ENCODE data around the gene TMTC4.
A peak's percentile ranks its signal among the peaks of the same experiment; 100 is the strongest.
"Not testable (repeated sequence)": the region's sequence is repeated elsewhere in the genome, so short reads cannot be mapped to it uniquely, and the experiment has no call there.

TMTC4 gene

DNA sequence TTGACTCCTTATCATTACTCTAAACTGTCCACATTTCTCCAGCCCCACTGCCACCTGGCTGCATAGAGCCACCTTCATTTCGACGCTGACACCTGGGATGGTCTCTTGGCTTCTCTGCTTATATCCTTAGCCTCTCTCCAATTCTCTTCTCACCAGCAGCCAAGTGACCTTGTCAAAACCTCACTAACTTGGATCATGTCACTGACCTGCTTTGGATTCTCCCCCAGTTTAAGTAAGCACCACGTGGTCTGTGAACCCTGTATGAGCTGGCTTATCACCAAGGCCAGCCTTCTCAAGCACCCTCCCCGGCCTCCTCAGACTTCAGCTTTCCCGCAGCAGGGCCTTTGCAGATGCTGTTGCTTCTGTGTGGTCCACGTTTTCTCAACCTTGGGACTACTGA, 73.7 kb downstream of the TMTC4 start:
- FAIRE-seq (no peak), DNase-seq (ENCODE audit: insufficient read length) (no peak)
- TF ChIP-seq POLR2AphosphoS5 (IDR thresholded peaks at IDR 0.05; ENCODE audit: low read depth, low read length) (no peak), TAF1 (IDR thresholded peaks at IDR 0.05; ENCODE audit: borderline replicate concordance, low read depth, low read length) (no peak), POLR2A (IDR thresholded peaks at IDR 0.05; ENCODE audit: low read depth, low read length) (no peak)

DNA sequence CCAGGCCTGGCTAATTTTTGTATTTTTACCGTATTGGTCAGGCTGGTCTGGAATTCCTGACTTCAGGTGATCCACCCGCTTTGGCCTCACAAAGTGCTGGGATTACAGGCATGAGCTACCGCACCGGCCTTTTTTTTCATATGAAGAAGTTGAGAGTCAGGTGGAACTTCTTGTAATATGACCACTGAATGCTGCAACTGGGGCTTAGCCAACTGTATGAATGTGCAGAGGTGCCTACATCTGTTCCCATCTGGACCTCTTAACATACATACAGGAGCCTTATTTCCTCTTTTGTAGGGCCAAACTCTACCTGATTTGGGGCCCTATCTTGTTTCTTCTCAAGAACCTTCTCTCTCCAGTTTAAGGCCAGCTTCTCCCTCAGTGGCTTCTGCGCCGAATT, 74.1 kb downstream of the TMTC4 start:
- no peak for DNase-seq (ENCODE audit: insufficient read length)
- no peak for TF ChIP-seq POLR2A (IDR thresholded peaks at IDR 0.05; ENCODE audit: low read depth, low read length)
- TF ChIP-seq POLR2AphosphoS5 (IDR thresholded peaks at IDR 0.05; ENCODE audit: low read depth, low read length): no peak
- TF ChIP-seq TAF1 (IDR thresholded peaks at IDR 0.05; ENCODE audit: borderline replicate concordance, low read depth, low read length): no peak
- no peak for FAIRE-seq

DNA sequence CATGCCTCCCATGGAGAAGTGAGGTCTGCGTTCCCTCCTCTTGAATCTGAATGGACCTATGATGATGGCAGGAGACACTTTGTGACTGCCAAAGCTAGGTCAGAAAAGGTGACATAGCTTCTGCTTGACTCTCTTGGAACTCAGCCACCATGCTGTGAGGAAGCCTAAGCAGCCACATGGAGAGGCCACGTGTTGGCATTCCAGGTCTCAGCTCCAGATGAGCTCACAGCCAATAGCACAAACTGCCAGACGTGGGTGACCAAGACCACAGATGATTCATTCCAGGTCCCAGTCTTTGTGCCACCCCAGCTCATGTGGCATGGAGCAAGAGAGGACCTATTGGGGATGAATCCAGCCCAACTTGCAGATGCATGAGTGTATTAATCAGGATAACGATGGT, 77.3 kb downstream of the TMTC4 start:
- TF ChIP-seq TAF1 (IDR thresholded peaks at IDR 0.05; ENCODE audit: borderline replicate concordance, low read depth, low read length): no peak
- no peak for TF ChIP-seq POLR2AphosphoS5 (IDR thresholded peaks at IDR 0.05; ENCODE audit: low read depth, low read length)
- TF ChIP-seq POLR2A (IDR thresholded peaks at IDR 0.05; ENCODE audit: low read depth, low read length): no peak
- no peak for DNase-seq (ENCODE audit: insufficient read length)
- no peak for FAIRE-seq

DNA sequence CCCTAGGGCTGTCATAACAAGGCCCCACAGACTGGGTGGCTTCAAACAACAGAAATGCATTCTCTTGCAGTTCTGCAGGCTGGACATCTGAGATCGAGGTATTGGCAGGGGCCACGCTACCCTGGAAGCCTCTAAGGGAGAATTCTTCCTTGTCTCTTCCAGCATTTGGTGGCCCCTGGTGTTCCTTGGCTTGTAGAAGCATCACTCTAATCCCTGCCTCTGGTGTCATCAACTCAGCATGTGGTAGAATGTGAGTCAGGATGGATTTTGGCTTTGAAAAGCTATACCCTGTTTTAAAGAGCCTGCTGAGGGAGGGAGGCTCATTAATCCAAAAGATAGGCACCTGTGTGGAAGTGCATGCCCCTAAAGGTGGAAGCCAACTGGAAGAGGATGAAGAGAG, 78.1 kb downstream of the TMTC4 start:
- TF ChIP-seq POLR2AphosphoS5 (IDR thresholded peaks at IDR 0.05; ENCODE audit: low read depth, low read length): no peak
- TF ChIP-seq TAF1 (IDR thresholded peaks at IDR 0.05; ENCODE audit: borderline replicate concordance, low read depth, low read length): no peak
- TF ChIP-seq POLR2A (IDR thresholded peaks at IDR 0.05; ENCODE audit: low read depth, low read length): no peak
- FAIRE-seq (no peak), DNase-seq (ENCODE audit: insufficient read length) (no peak)

DNA sequence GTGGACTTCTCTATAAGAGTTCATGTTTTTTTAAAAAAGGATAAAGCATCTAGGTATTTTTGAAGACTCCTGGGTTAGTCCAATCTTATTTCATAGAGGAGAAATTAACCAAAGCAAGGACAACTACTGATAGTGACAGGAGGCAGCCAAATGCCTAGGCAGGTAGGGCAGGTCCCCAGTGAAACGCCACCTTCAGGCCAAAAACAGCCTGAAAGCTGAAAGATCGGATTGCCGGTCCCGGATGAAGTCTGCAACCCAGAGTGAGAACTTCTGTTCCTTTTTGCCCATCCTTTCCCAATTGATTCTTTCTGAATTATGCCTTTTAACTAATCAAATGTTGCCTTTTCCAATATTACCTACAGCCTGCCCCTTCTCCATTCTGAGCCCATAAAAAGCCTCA, 79.9 kb downstream of the TMTC4 start:
- DNase-seq (ENCODE audit: insufficient read length): no peak
- TF ChIP-seq POLR2AphosphoS5 (IDR thresholded peaks at IDR 0.05; ENCODE audit: low read depth, low read length): no peak
- TF ChIP-seq TAF1 (IDR thresholded peaks at IDR 0.05; ENCODE audit: borderline replicate concordance, low read depth, low read length): no peak
- TF ChIP-seq POLR2A (IDR thresholded peaks at IDR 0.05; ENCODE audit: low read depth, low read length): no peak
- FAIRE-seq: no peak

DNA sequence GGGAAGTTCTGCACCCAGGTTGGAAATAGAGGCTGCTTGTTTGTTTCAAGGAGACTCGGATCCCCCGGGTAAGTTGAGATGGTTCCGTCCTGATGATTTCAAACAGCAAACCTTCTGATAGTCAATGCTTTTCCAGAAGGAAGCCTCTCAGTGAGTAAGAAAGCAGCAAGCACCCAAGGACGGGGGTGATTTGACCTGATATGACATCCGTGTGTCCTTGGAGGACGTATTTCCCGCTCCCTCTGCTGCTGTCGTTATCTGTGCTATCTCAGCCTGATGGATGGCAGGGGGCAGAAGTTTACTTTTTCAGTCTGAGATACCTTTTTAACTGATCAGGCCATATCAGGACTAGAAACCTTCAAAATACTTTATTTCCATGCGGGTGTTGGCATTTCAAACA, 80.3 kb downstream of the TMTC4 start:
- FAIRE-seq: no peak
- no peak for DNase-seq (ENCODE audit: insufficient read length)
- no peak for TF ChIP-seq TAF1 (IDR thresholded peaks at IDR 0.05; ENCODE audit: borderline replicate concordance, low read depth, low read length)

DNA sequence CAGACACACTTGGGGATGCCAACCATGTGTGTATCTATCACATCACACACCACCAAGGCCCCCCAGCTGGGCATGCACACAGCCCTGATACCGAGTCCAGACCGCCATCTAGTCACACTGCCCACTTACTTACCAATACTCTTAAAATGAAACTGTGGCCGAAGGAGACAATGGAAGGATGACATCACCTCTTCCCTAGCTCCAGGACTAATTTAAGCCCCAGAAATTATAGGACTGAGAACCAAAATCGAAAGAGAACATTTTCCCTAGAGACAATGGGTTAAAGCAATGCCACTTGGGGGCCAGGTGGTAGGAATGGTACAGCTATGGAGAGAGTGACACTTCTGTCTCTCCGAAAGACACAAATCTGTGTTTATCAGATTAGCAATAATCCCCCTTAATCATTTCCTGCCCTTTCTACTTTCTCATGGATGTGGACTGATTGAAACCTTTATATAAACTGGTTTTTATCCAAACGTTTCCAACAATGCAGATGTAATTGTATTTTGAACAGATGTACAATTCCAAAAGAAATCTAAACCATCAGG, 85.3 kb downstream of the TMTC4 start:
- FAIRE-seq (peak; percentile 56), DNase-seq (ENCODE audit: insufficient read length) (no peak)
- TF ChIP-seq POLR2A (IDR thresholded peaks at IDR 0.05; ENCODE audit: low read depth, low read length) (no peak), TAF1 (IDR thresholded peaks at IDR 0.05; ENCODE audit: borderline replicate concordance, low read depth, low read length) (no peak), POLR2AphosphoS5 (IDR thresholded peaks at IDR 0.05; ENCODE audit: low read depth, low read length) (no peak)

DNA sequence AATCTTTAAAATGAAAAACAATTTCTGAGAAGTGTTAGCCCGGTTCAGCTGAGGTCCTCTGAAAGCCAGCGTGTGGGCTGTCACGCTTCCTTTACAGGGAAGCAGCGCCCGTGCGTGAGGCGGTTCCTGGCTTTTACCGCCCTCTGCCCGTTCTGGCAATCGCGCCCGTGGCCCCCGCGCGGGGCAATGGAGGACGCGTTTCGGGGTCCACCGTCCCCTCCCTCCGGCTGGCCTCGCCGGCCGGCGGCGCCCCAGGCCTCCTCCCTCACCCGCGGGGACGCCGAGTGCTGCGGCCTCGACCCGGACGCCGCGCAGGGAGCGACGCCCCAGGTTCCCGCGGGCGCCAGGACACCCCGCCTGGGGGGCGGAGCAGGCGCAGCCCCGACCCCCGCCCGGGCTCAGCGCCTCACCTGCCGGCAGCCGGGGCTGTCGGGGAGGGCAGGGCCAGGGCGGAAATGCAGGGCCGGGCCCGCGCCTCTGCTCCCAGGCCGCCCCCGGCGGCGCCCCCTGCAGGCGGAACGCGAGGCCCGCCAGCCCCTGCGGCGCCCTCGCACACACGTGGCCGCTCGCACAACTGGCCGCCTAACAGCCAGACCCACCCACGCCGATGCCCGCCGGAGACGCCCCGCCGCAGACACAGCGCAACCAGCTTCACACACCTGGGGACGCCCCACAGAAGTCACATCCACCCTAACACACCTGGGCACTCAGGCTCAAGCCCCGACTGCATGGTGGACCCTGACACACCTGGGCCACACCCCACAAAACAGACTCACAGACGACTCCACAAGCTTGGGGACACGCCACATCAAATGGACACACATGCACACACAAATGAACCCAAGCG, 86.0 kb downstream of the TMTC4 start, which contains the start of gene GGACT:
Gene GGACT, minus strand, starts transcription at position 459 of the 847 bp plus-strand sequence. CDS start 56,198 bp downstream, outside the sequence.
- DNase-seq (ENCODE audit: insufficient read length) (peak; percentile 93), FAIRE-seq (peak; percentile 96)
- TF ChIP-seq POLR2AphosphoS5 (IDR thresholded peaks at IDR 0.05; ENCODE audit: low read depth, low read length): no peak
- TF ChIP-seq TAF1 (IDR thresholded peaks at IDR 0.05; ENCODE audit: borderline replicate concordance, low read depth, low read length): peak; percentile 14; the same call in 1 of the 2 replicates
- peak; percentile 61; the same call in 1 of the 2 replicates for TF ChIP-seq POLR2A (IDR thresholded peaks at IDR 0.05; ENCODE audit: low read depth, low read length)

DNA sequence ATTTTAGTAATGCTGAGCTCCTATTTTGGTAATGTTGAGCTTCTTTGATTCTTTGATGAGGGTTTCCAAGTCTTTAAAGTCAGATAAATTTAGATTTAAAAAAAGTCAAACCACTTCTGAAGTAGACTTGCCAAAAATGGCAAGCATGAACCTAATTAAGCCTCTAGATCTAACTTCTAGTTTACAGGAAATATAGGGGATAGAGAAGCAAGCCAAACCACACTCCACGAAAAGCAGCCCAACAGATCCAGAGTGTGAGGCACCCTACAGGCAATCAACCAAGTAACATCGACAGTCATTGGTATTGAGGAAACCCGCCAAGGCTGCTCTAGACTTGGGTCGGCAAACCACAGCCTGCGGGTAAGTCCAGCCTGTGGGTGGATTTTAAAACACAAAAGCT, 89.7 kb downstream of the TMTC4 start:
- no peak for TF ChIP-seq POLR2AphosphoS5 (IDR thresholded peaks at IDR 0.05; ENCODE audit: low read depth, low read length)
- no peak for TF ChIP-seq TAF1 (IDR thresholded peaks at IDR 0.05; ENCODE audit: borderline replicate concordance, low read depth, low read length)
- no peak for TF ChIP-seq POLR2A (IDR thresholded peaks at IDR 0.05; ENCODE audit: low read depth, low read length)
- DNase-seq (ENCODE audit: insufficient read length): no peak
- no peak for FAIRE-seq

DNA sequence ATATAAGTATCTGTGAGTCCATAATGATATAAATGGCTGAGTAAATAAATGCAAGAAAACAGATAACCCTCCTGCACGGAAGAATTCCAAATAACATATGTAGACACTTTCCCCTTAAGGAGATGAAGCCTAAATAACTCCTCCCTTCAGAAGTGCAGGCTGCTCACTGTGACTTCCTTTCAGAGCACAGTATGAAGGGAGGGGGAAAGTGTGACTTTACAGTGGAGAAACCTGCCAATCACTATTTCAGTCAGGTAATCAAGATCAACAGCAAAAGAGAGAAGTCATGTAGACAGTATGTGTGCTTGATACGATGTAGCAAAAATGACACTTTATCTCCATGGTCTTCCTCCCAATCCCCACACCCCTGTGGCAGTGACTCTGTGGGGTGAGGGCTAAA, 93.1 kb downstream of the TMTC4 start:
- TF ChIP-seq TAF1 (IDR thresholded peaks at IDR 0.05; ENCODE audit: borderline replicate concordance, low read depth, low read length): no peak
- FAIRE-seq (no peak), DNase-seq (ENCODE audit: insufficient read length) (no peak)

DNA sequence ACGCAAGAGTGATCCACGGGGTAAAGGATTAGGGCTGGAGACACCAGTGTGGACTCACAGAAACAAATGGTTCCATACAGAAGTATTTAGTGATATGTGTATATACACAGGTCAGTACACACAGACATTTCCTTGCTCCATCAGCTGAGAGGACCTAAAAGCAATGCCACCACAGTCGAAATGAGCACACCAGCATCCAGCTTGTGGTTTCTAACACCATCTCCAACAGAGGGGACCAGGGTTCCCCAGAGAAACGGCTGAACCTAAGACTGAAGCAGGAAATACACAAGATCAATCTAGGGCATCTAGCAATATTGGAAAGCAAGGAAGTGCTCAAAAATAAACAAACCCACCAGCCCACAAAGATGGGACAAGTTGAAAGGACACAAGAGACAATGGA, 93.6 kb downstream of the TMTC4 start:
- DNase-seq (ENCODE audit: insufficient read length): no peak
- no peak for FAIRE-seq
- TF ChIP-seq POLR2A (IDR thresholded peaks at IDR 0.05; ENCODE audit: low read depth, low read length) (no peak), TAF1 (IDR thresholded peaks at IDR 0.05; ENCODE audit: borderline replicate concordance, low read depth, low read length) (no peak), POLR2AphosphoS5 (IDR thresholded peaks at IDR 0.05; ENCODE audit: low read depth, low read length) (no peak)

DNA sequence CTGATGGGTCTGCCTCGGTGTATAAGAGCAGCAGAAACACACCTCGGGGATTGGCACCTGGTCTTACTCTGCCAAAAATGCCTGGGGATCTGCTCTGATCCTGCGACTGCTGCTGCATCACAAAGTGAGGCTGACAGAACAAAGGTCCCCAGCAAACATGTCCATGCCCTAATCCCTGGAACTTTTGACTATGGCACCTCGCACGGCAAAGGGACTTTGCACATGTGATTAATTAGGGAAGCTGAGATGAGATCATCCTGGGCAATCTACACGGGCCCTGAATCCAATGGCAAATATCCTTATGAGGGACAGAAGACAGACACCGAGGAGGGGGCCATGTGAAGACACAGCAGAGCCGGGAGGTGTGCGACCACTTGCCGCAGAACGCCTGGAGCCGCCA, 94.5 kb downstream of the TMTC4 start:
- FAIRE-seq: no peak
- no peak for DNase-seq (ENCODE audit: insufficient read length)
- no peak for TF ChIP-seq POLR2AphosphoS5 (IDR thresholded peaks at IDR 0.05; ENCODE audit: low read depth, low read length)
- TF ChIP-seq TAF1 (IDR thresholded peaks at IDR 0.05; ENCODE audit: borderline replicate concordance, low read depth, low read length): no peak
- no peak for TF ChIP-seq POLR2A (IDR thresholded peaks at IDR 0.05; ENCODE audit: low read depth, low read length)

DNA sequence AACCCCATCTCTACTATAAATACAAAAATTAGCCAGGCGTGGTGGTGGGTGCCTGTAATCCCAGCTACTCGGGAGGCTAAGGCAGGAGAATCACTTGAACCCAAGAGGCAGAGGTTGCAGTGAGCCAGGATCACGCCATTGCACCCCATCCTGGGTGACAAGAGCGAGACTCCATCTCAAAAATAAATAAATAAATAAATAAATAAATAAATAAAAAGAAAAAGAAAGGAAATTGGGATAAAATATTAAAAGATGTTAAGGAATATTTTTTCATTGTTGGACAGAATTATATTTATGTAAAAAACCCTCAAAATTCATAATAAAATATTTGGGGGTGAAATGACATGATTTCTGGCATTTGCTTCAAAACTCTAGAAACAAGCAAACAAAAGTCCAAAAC, 97.4 kb downstream of the TMTC4 start:
- FAIRE-seq; DNase-seq (ENCODE audit: insufficient read length): not testable (repeated sequence)

All from GM12892 (cell line).